Neural progenitor cell (in vitro differentiated cells): ENCODE measurements around the gene PRKAR2A.

Source experiments
- CTCF ChIP-seq: fragments of 200-600 bp; sonication (generic); IDR thresholded peaks from 2 replicates; pipeline ENCODE4 v1.5.1; 2017; ENCODE audit warnings: antibody characterized with exemption, mild to moderate bottlenecking
- EZH2 ChIP-seq: fragments of 200-600 bp; sonication (generic); IDR thresholded peaks from 2 replicates; pipeline ENCODE4 v1.6.1; 2017; ENCODE audit warnings: antibody characterized with exemption, mild to moderate bottlenecking, moderate library complexity
- EZH2phosphoT487 ChIP-seq: fragments of 200-600 bp; sonication (generic); IDR thresholded peaks from 2 replicates; pipeline ENCODE4 v1.6.1; 2017; ENCODE audit warnings: antibody characterized with exemption

GRCh38 chr3:48819234-48820221, 28.1 kb downstream of the PRKAR2A start:
- no peak for TF ChIP-seq EZH2
- no peak for TF ChIP-seq CTCF
- no peak for TF ChIP-seq EZH2phosphoT487
